ENCODE results near the gene YWHAB. TPM values are rescaled to one million over a fixed set of nuclear protein-coding genes. Genes with fewer than 3 reads are reported as not detected.

YWHAB gene
- total RNA-seq, 1 experiment from 2014 or later = 138 TPM

GRCh38 chr20:44942264-44942973 is 56.9 kb downstream of the YWHAB start:
- no peak for DNase-seq (ENCODE audit: low spot score)
- in situ Hi-C loops (cut with HindIII; ENCODE audit: low sequenced_read_pairs) = no loop called here

DNA sequence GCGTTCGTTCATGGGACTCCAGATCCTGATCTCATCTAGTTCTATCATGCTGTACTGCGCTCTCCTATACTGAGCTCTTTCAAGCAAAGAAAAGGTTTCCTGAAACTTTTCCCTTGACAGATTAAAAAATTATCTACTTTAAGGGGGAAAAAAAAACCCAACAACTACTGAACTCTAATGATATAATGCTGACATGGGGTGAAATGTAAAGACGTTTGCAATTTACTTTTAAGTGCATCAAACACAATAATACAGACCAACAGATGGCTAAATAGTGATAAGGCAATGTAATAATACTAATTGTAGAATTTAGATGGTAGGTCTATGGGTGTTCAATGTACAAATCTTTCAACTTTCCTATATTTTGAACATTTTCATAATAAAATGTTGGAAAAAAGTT is 58.3 kb downstream of the YWHAB start:
- in situ Hi-C loops (cut with HindIII; ENCODE audit: low sequenced_read_pairs) = no loop called here
- no peak for DNase-seq (ENCODE audit: low spot score)

GRCh38 chr20:44945261-44945660 is 59.8 kb downstream of the YWHAB start:
- in situ Hi-C loops (cut with HindIII; ENCODE audit: low sequenced_read_pairs) = no loop called here
- no peak for DNase-seq (ENCODE audit: low spot score)

GRCh38 chr20:44946271-44946852 is 60.9 kb downstream of the YWHAB start:
- in situ Hi-C loops (cut with HindIII; ENCODE audit: low sequenced_read_pairs) = no loop called here

GRCh38 chr20:44948107-44948506 is 62.6 kb downstream of the YWHAB start:
- no peak for DNase-seq (ENCODE audit: low spot score)

More at GRCh38 chr20:44946271-44946852, 60.9 kb downstream of the YWHAB start:
- no peak for DNase-seq (ENCODE audit: low spot score)

GRCh38 chr20:44948513-44948912 is 63.0 kb downstream of the YWHAB start:
- no peak for DNase-seq (ENCODE audit: low spot score)
- in situ Hi-C loops (cut with HindIII; ENCODE audit: low sequenced_read_pairs) = no loop called here

More at GRCh38 chr20:44948107-44948506, 62.6 kb downstream of the YWHAB start:
- in situ Hi-C loops (cut with HindIII; ENCODE audit: low sequenced_read_pairs) = no loop called here

DNA sequence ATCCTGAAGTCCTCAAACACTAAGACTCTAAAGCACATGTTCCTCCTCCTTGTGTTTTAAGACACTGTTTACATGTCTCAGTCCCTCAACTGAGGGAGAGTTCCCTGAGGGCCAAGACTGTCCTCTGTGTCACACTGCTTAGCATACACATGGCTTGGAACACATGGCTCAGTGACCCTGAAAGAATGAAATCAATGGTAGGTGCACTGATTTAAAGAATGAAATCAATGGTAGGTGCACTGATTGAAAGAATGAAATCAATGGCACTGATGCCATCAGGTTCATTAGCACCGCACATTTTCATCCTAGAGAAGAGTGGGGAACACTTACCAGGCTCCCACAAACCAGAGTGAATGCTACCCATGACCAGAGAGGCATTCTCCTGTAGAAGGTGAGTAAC is 64.9 kb downstream of the YWHAB start:
- in situ Hi-C loops (cut with HindIII; ENCODE audit: low sequenced_read_pairs) = no loop called here
- DNase-seq (ENCODE audit: low spot score) = no peak

- DNase-seq (ENCODE audit: low spot score) = no peak
- in situ Hi-C loops (cut with HindIII; ENCODE audit: low sequenced_read_pairs) = no loop called here
Observed at GRCh38 chr20:44952731-44953130, 67.2 kb downstream of the YWHAB start.

- no peak for DNase-seq (ENCODE audit: low spot score)
- in situ Hi-C loops (cut with HindIII; ENCODE audit: low sequenced_read_pairs) = no loop called here
Observed at GRCh38 chr20:44954211-44954610, 68.7 kb downstream of the YWHAB start.

DNA sequence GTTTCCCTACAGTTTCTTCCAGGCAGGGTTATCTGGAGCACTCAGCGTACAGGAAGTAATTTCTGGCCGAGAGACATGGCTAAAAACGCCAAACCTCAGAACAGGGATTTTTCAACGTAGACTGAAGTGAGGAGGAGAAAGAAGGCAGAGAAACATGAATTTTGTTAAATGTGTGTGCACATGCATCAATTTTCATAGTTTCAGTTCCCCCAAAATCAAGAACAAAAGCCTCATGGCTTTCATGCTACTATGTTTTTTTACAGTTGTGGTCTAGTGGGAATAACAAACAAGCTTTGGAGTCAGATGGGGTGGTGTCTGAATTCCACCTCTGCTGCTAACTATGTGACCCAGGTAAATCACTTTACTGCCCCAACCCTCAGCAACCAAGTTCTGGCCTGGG is 69.8 kb downstream of the YWHAB start:
- no peak for DNase-seq (ENCODE audit: low spot score)

DNA sequence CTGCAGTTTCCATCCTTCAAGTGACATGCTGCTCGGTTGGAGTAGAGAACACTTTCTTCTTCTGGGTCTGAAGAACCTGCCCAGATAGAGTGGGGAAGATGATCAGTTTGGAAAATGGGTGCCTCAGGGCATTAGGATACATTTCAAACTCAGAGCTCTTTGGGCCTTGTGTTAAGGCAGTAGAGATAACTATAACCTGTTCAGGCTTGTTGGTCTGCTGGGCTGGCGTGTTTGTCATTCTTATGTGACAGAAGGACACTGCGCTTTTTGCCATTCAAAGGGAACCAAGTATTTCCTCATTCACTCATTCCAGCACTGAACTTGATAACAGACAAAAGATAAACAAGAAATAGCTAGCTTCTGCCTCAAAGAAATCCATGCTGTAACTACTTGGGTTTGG is 70.9 kb downstream of the YWHAB start:
- in situ Hi-C loops (cut with HindIII; ENCODE audit: low sequenced_read_pairs) = no loop called here
- no peak for DNase-seq (ENCODE audit: low spot score)

More for the DNA sequence above, 69.8 kb downstream of the YWHAB start:
- in situ Hi-C loops (cut with HindIII; ENCODE audit: low sequenced_read_pairs) = no loop called here

Other genes starting within 250 kb of the YWHAB start
- 30.6 and 47.6 TPM in 2 replicates for gene ADA, start 234.0 kb upstream of the YWHAB start, total RNA-seq (2014; rRNA removed; shearing (Covaris generic))
- gene CCN5, start 170.3 kb upstream of the YWHAB start, total RNA-seq (2014; rRNA removed; shearing (Covaris generic)) = 0.17 TPM in 1 of 2 replicates, not detected in the other
- gene KCNK15, start 139.8 kb upstream of the YWHAB start, total RNA-seq (2014; rRNA removed; shearing (Covaris generic)) = 17.9 TPM in 2 replicates
- 8.3 and 10.9 TPM in 2 replicates for gene RIMS4, start 75.2 kb upstream of the YWHAB start, total RNA-seq (2014; rRNA removed; shearing (Covaris generic))
- gene PABPC1L, start 24.4 kb downstream of the YWHAB start, total RNA-seq (2014; rRNA removed; shearing (Covaris generic)) = 3.7 and 11.4 TPM in 2 replicates
- 22.7 and 42.0 TPM in 2 replicates for gene TOMM34, start 74.7 kb downstream of the YWHAB start, total RNA-seq (2014; rRNA removed; shearing (Covaris generic))
- 9.3 and 11.1 TPM in 2 replicates for gene STK4, start 80.8 kb downstream of the YWHAB start, total RNA-seq (2014; rRNA removed; shearing (Covaris generic))
- gene KCNS1, start 215.4 kb downstream of the YWHAB start, total RNA-seq (2014; rRNA removed; shearing (Covaris generic)) = not detected in 2 replicates
- not detected in 2 replicates for gene WFDC5, start 229.5 kb downstream of the YWHAB start, total RNA-seq (2014; rRNA removed; shearing (Covaris generic))
- gene WFDC12, start 238.8 kb downstream of the YWHAB start, total RNA-seq (2014; rRNA removed; shearing (Covaris generic)) = not detected in 2 replicates